ENCODE results near the gene TMEM236. TPM values are rescaled to one million over a fixed set of nuclear protein-coding genes. Genes with fewer than 3 reads are reported as not detected.
A peak's percentile ranks its signal among the peaks of the same experiment; 100 is the strongest.

Gene TMEM236
- total RNA-seq, 1 donor from 2014 or later = 0.09 TPM

GRCh38 chr10:17740668-17741067, 11.3 kb upstream of the TMEM236 start:
- ChIA-PET POLR2A (no interaction called here), CTCF (interaction anchor here (0.6 kb wide), 1 partner anchor 132 kb away, joined by 3 read pairs; no protein-coding TSS in a partner anchor)
- no peak for ATAC-seq (ENCODE audit: low read depth)
- Mint-ChIP-seq H3K4me3 (no peak overlapping the region), H3K27me3 (no peaks in the 10 kb centered on the region), H3K4me1 (peaks cover 5% of the 10 kb centered on the region), H3K27ac (no peak overlapping the region), H3K9me3 (no peaks in the 10 kb centered on the region), H3K36me3 (ENCODE audit: low read depth) (no peaks in the 10 kb centered on the region)
- TF ChIP-seq, protein P1, sequence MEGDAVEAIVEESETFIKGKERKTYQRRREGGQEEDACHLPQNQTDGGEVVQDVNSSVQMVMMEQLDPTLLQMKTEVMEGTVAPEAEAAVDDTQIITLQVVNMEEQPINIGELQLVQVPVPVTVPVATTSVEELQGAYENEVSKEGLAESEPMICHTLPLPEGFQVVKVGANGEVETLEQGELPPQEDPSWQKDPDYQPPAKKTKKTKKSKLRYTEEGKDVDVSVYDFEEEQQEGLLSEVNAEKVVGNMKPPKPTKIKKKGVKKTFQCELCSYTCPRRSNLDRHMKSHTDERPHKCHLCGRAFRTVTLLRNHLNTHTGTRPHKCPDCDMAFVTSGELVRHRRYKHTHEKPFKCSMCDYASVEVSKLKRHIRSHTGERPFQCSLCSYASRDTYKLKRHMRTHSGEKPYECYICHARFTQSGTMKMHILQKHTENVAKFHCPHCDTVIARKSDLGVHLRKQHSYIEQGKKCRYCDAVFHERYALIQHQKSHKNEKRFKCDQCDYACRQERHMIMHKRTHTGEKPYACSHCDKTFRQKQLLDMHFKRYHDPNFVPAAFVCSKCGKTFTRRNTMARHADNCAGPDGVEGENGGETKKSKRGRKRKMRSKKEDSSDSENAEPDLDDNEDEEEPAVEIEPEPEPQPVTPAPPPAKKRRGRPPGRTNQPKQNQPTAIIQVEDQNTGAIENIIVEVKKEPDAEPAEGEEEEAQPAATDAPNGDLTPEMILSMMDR (IDR thresholded peaks at IDR 0.05) = no peak
- no peak for DNase-seq
- intact Hi-C loops (cut with micrococcal nuclease) = loop anchor here (5.0 kb wide), 1 partner anchor 477 kb away; no protein-coding TSS in a partner anchor

DNA sequence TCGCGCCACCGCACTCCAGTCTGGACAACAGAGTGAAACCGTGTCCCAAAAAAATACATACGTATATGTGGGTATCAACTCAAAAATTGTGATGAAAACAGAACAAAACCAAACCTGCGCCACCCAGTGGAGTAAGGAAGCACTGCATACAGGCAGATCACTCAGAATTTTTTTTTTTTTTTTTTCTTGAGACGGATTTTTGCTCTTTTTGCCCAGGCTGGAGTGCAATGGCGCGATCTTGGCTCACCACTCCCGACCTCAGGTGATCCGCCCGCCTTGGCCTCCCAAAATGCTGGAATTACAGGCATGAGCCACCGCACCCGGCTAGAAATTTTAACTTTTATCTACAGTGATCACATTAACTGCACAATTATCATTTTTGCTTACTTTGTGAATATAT, 9.1 kb upstream of the TMEM236 start:
- TF ChIP-seq, protein P1 (IDR thresholded peaks at IDR 0.05) = no peak
- POLR2A ChIA-PET = interaction anchor here (0.7 to 0.9 kb wide), 2 partner anchors 99 to 100 kb away, joined by 3 to 5 read pairs; partner anchors contain the start of gene STAM
- no peaks in the 10 kb centered on the region for H3K36me3 Mint-ChIP-seq (ENCODE audit: low read depth)
- intact Hi-C loops (cut with micrococcal nuclease) = loop anchor here (1.0 to 5.0 kb wide), 2 partner anchors 136 to 474 kb away; no protein-coding TSS in a partner anchor
- no peak overlapping the region for H3K27ac Mint-ChIP-seq
- CTCF ChIA-PET = interaction anchor here (0.7 to 2.5 kb wide), 7 partner anchors 19 to 153 kb away, joined by 3 to 12 read pairs (median 3); partner anchors contain the start of gene STAM
- H3K4me3 Mint-ChIP-seq = peak overlapping the region; percentile 24
- peak; percentile 45 for DNase-seq
- ATAC-seq (ENCODE audit: low read depth) = peak; percentile 57
- peaks cover 5% of the 10 kb centered on the region for H3K4me1 Mint-ChIP-seq
- no peaks in the 10 kb centered on the region for H3K9me3 Mint-ChIP-seq
- H3K27me3 Mint-ChIP-seq = no peaks in the 10 kb centered on the region

DNA sequence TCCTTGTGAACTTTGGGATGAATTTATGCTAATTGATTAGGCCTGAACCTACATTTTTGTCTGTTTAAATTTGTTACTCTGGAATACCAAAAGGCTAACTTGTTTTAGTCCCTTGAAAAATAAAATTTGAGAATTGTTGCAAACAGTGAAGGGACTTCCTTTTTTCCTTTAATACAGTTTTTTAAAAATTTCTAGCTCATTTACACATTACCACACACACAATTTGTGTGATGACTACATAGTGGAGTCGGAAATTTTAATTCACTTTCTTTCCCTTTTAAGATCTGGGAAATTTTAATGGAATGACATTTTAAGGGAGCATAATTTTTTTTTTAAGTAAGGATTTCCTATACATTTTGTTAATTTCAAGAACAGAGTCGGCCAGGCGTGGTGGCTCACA, 8.6 kb upstream of the TMEM236 start:
- H3K27me3 Mint-ChIP-seq = no peaks in the 10 kb centered on the region
- DNase-seq (no peak), ATAC-seq (ENCODE audit: low read depth) (no peak)
- no peak overlapping the region for H3K27ac Mint-ChIP-seq
- ChIA-PET POLR2A (no interaction called here), CTCF (interaction anchor here (0.7 to 2.5 kb wide), 3 partner anchors 134 to 142 kb away, joined by 3 to 12 read pairs (median 12); no protein-coding TSS in a partner anchor)
- H3K36me3 Mint-ChIP-seq (ENCODE audit: low read depth) = no peaks in the 10 kb centered on the region
- no peak overlapping the region for H3K4me3 Mint-ChIP-seq
- H3K9me3 Mint-ChIP-seq = no peaks in the 10 kb centered on the region
- intact Hi-C loops (cut with micrococcal nuclease) = loop anchor here (1.0 to 5.0 kb wide), 2 partner anchors 136 to 474 kb away; no protein-coding TSS in a partner anchor
- TF ChIP-seq, protein P1 (IDR thresholded peaks at IDR 0.05) = no peak
- H3K4me1 Mint-ChIP-seq = peaks cover 5% of the 10 kb centered on the region

- intact Hi-C loops (cut with micrococcal nuclease) = loop anchor here (5.0 kb wide), 1 partner anchor 473 kb away; no protein-coding TSS in a partner anchor
- Mint-ChIP-seq H3K27ac (no peak overlapping the region), H3K36me3 (ENCODE audit: low read depth) (no peaks in the 10 kb centered on the region), H3K27me3 (no peaks in the 10 kb centered on the region), H3K9me3 (no peaks in the 10 kb centered on the region), H3K4me3 (no peak overlapping the region), H3K4me1 (peaks cover 5% of the 10 kb centered on the region)
- ChIA-PET CTCF (interaction anchor here (1.0 to 2.5 kb wide), 3 partner anchors 44 to 138 kb away, joined by 3 to 12 read pairs (median 12); no protein-coding TSS in a partner anchor), POLR2A (no interaction called here)
- TF ChIP-seq, protein P1 (IDR thresholded peaks at IDR 0.05) = no peak
- DNase-seq = no peak
- ATAC-seq (ENCODE audit: low read depth) = no peak
These were observed 7.6 kb upstream of the TMEM236 start for GRCh38 chr10:17744341-17744861.

- Mint-ChIP-seq H3K9me3 (no peaks in the 10 kb centered on the region), H3K27ac (no peak overlapping the region), H3K4me1 (peaks cover under 1% of the 10 kb centered on the region), H3K4me3 (no peak overlapping the region), H3K27me3 (no peaks in the 10 kb centered on the region), H3K36me3 (ENCODE audit: low read depth) (no peaks in the 10 kb centered on the region)
- ChIA-PET POLR2A (no interaction called here), CTCF (no interaction called here)
- TF ChIP-seq, protein P1 (IDR thresholded peaks at IDR 0.05) = no peak
- ATAC-seq (ENCODE audit: low read depth) (no peak), DNase-seq (no peak)
- intact Hi-C loops (cut with micrococcal nuclease) = loop anchor here (5.0 kb wide), 1 partner anchor 906 kb away; no protein-coding TSS in a partner anchor
These were observed 4.0 kb upstream of the TMEM236 start for GRCh38 chr10:17747883-17748550.
